HFFc6 (cell line): ENCODE data around the gene PLIN3. TPM values are rescaled to one million over a fixed set of nuclear protein-coding genes. Genes with fewer than 3 reads are reported as not detected.
A peak's percentile ranks its signal among the peaks of the same experiment; 100 is the strongest.
"Not testable (repeated sequence)": the region's sequence is repeated elsewhere in the genome, so short reads cannot be mapped to it uniquely, and the experiment has no call there.

Experiments
- DNase-seq: peaks from one replicate; pipeline ENCODE4 v3.0.0-alpha.2; 2018
- H3K27ac Mint-ChIP-seq: 2 replicates; pipeline ENCODE4 v1.8.0; 2020; ENCODE audit warnings: mild to moderate bottlenecking, mixed read lengths
- H3K27me3 Mint-ChIP-seq: 2 replicates; pipeline ENCODE4 v1.8.0; 2021; ENCODE audit warnings: mild to moderate bottlenecking, moderate library complexity, mixed read lengths; ENCODE audit not compliant: insufficient read depth
- H3K36me3 Mint-ChIP-seq: 2 replicates; pipeline ENCODE4 v1.8.0; 2021; ENCODE audit warnings: low read depth, mixed read lengths
- H3K4me1 Mint-ChIP-seq: 2 replicates; pipeline ENCODE4 v1.8.0; 2020; ENCODE audit warnings: low read depth, mixed read lengths
- H3K4me3 Mint-ChIP-seq: 2 replicates; pipeline ENCODE4 v1.8.0; 2020; ENCODE audit warnings: mild to moderate bottlenecking, moderate library complexity, mixed read lengths
- H3K9me3 Mint-ChIP-seq: 2 replicates; pipeline ENCODE4 v1.8.0; 2020; ENCODE audit warnings: mild to moderate bottlenecking, mixed read lengths
- CTCF ChIP-seq: fragments of 200-600 bp; sonication (generic); IDR thresholded peaks from 2 replicates; pipeline ENCODE4 v1.5.0; 2021; ENCODE audit warnings: antibody characterized with exemption, mild to moderate bottlenecking
- total RNA-seq, 6 experiments: library from RNA; stranded (reverse); fragmentation: NEBNext Ultra II Directional; extraction: Animal tissue kit (Norgen Biotek cat#: 25700); gene quantifications; 2 replicates in 1 of 6; 3 replicates in 5 of 6; pipeline ENCODE4 v1.2.3, GENCODE V29; 2021

The PLIN3 gene
- total RNA-seq, 6 experiments from 2014 or later = 250 to 300 (median 266) TPM

GRCh38 chr19:4830768-4831265 lies 36.6 kb downstream of the PLIN3 start:
- no peak for TF ChIP-seq CTCF
- H3K36me3 Mint-ChIP-seq = peaks cover 5% of the 10 kb centered on the region; the same call in 1 of the 2 replicates
- H3K27me3 Mint-ChIP-seq = no peaks in the 10 kb centered on the region
- H3K9me3 Mint-ChIP-seq = no peaks in the 10 kb centered on the region
- peaks cover 21% of the 10 kb centered on the region for H3K4me1 Mint-ChIP-seq
- no peak for DNase-seq
- peak overlapping the region; percentile 87 for H3K4me3 Mint-ChIP-seq
- peak overlapping the region; percentile 70 for H3K27ac Mint-ChIP-seq

GRCh38 chr19:4830332-4830731 lies 37.1 kb downstream of the PLIN3 start:
- TF ChIP-seq CTCF = no peak
- peak overlapping the region; percentile 70 for H3K27ac Mint-ChIP-seq
- peaks cover 21% of the 10 kb centered on the region for H3K4me1 Mint-ChIP-seq
- peak overlapping the region; percentile 87 for H3K4me3 Mint-ChIP-seq
- H3K27me3 Mint-ChIP-seq = no peaks in the 10 kb centered on the region
- H3K36me3 Mint-ChIP-seq = peaks cover 5% of the 10 kb centered on the region; the same call in 1 of the 2 replicates
- H3K9me3 Mint-ChIP-seq = no peaks in the 10 kb centered on the region
- no peak for DNase-seq

- peaks cover 21% of the 10 kb centered on the region for H3K4me1 Mint-ChIP-seq
- no peak for TF ChIP-seq CTCF
- H3K9me3 Mint-ChIP-seq = no peaks in the 10 kb centered on the region
- H3K4me3 Mint-ChIP-seq = peak overlapping the region; percentile 66
- no peaks in the 10 kb centered on the region for H3K27me3 Mint-ChIP-seq
- no peak for DNase-seq
- H3K36me3 Mint-ChIP-seq = peaks cover 5% of the 10 kb centered on the region; the same call in 1 of the 2 replicates
- no peak overlapping the region; the same call in 1 of the 2 replicates for H3K27ac Mint-ChIP-seq
These were observed 38.3 kb downstream of the PLIN3 start for GRCh38 chr19:4829001-4829712.

GRCh38 chr19:4823577-4823976 lies 43.9 kb downstream of the PLIN3 start:
- Mint-ChIP-seq H3K4me1 (0 out of 2 replicates have a peak, but pooled peaks cover 5% of the 10 kb centered on the region), H3K27me3 (no peaks in the 10 kb centered on the region; the same call in 1 of the 2 replicates), H3K9me3 (no peaks in the 10 kb centered on the region), H3K36me3 (peaks cover 22% of the 10 kb centered on the region), H3K4me3 (no peak overlapping the region), H3K27ac (no peak overlapping the region)
- no peak for TF ChIP-seq CTCF
- no peak for DNase-seq

GRCh38 chr19:4822354-4822753 lies 45.1 kb downstream of the PLIN3 start:
- DNase-seq, H3K4me3 Mint-ChIP-seq, H3K27me3 Mint-ChIP-seq, H3K9me3 Mint-ChIP-seq, H3K27ac Mint-ChIP-seq, H3K4me1 Mint-ChIP-seq: not testable (repeated sequence)
- H3K36me3 Mint-ChIP-seq = peaks cover 29% of the 10 kb centered on the region

GRCh38 chr19:4821265-4821664 lies 46.2 kb downstream of the PLIN3 start:
- Mint-ChIP-seq H3K4me1 (no peaks in the 10 kb centered on the region), H3K27ac (no peak overlapping the region), H3K27me3 (no peaks in the 10 kb centered on the region; the same call in 1 of the 2 replicates), H3K9me3 (no peaks in the 10 kb centered on the region), H3K36me3 (peaks cover 38% of the 10 kb centered on the region), H3K4me3 (no peak overlapping the region)
- no peak for TF ChIP-seq CTCF
- DNase-seq = no peak
